NCI-H146 (cell line): ENCODE results near the gene ACCSL.

Source experiments
- DNase-seq: peaks from one replicate; lab custom pipeline; 2025; lab: John Stamatoyannopoulos, UW

Gene ACCSL

DNA sequence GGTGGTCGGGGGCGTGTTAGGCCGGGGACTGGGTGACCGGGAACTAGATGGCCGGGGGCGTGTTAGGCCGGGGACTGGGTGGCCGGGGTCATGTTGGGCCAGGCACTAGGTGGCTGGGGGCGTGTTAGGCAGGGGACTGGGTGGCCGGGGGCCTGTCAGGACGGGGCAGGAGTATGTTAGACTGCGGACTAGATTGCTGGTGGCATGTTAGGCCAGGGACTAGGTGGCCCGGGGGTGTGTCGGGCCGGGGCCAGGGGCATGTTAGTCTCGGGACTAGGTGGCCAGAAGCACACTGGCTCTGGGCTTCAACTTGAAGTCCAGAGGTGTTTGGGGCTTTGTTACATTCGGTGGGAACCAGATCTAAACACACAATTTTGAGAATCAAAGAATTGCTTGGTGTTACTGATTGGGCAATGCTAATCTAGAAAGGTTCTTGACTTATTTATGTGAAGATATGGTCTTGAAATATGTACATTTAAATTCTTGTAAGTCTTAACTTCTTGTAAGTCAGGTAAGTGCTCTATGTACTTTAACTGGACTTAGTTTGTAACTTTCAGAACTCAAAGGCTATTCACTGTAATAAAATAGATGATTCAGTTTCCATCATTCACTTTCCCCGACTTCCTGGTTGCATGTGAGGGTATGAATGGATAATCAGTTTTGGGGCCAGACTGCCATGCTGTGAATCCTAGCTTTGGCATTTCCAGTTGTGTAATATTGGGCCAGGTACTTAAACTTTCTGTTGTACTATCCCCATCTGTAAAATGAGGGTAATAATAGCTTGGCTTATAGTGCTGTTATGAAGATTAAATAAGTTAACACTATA is 48.8 kb downstream of the ACCSL start:
- no peak for DNase-seq

DNA sequence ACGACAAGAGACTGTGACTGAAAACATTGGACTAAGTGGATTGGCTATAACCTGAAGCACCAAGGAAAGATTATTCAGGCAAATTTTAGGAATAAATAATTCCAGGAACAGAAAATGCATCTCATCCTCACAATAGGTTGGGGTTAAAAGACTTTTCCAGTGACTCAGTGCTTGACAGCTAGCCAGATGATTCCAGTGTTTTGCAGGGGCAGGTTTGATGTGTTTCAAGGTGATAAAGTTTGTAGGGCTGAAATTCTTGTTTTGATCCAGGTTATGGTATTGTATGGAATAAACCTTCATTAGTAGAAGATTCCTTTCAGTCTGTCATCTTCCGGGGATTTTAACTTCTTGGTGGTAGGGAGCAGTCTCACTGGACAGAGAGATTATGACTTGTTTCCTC is 50.0 kb downstream of the ACCSL start:
- DNase-seq = no peak

DNA sequence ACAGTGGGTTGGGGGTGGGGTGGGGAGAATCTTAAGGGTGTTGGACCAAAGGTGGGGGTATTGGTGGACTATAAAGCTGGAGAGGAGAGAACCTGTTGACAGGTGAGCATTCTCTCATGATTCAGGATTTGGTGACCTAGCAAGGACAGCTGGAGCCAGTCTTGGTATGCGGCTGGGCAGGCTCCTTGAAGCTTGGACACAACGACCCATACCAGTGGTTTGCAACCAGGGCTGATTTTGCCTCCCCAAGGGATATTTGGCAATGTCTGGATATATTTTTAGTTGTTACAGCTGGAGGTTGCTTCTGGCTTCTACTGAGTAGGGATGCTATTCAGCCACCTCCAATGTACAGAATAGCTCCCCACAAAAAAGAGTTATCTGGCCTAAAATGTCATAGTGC is 53.3 kb downstream of the ACCSL start:
- DNase-seq = no peak

DNA sequence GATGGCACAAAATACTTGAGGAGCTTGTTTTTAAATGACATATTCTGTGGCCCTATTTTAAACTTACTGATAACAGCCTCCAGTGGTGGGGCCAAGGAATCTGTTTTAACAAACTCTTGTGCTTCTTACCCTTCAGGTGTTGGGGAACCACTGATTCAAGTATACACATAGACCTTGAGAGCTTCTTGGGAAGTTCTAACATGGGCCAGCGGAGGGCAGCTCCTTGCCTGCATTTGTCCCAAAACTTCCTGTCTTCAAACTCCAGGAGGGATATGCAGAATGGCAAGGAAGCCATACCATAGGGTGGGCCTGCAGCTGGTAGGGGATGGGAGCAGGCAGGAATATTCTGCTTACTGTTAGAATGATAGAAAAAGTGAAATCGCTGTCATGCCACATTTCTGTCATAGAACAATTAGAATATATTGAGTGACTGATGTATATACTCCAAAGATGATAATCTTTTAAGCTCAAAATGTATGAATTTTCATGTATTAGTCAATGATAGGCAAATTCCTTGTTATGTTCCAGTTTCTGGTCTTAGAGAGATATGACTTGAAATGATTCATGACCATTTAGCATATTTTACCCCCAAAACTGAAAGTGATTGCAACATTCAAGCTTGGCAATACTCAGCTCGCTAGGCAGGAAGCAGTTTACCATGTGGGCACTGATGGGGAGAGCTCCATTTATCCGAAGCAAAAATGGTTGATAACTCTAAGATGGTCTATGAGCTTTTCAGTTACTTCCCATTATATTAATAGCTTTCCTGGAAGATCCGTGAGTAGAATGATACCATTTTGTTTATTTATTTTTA is 56.9 kb downstream of the ACCSL start:
- no peak for DNase-seq

DNA sequence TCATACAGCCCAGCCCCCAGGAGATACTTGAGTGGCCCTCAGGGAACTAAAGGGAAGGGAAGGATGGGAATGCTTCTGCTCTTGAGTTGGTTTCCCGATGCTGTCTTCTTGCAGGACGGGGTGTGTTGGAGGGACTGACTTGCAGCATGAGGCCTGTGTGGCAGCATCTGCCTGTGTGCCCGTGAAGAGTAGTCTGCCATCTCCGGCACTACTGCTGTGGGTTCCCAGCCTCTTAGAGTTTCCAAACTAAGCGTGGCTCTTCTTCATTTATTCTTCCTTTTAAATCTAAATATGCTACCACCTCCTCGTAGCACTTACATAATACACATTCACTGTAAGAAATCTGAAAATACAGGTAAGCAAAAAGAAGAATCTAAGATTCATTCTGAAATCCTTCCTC is 60.5 kb downstream of the ACCSL start:
- no peak for DNase-seq
